HepG2 (cell line): ENCODE measurements around the gene DAZAP1. TPM values are rescaled to one million over a fixed set of nuclear protein-coding genes. Genes with fewer than 3 reads are reported as not detected.

ENCODE experiments used
- CCDC6 ChIP-seq: sonication (generic); formaldehyde crosslinking; IDR thresholded peaks from 2 replicates; pipeline ENCODE4 v1.8.1; 2022; ENCODE audit warnings: mild to moderate bottlenecking, missing genetic modification reagents, moderate library complexity
- ELK4 ChIP-seq: sonication (generic); formaldehyde crosslinking; IDR thresholded peaks from 2 replicates; pipeline ENCODE4 v1.9.0; 2021; ENCODE audit warnings: missing genetic modification reagents, borderline replicate concordance
- EP300 ChIP-seq, 3 experiments: sonication (generic) in 1 of 3; formaldehyde crosslinking in 1 of 3; IDR thresholded peaks; 2 replicates each; pipeline versions ENCODE4 v1.5.1 to v1.6.1; 2011 to 2020; ENCODE audit warnings: low read depth in 2 of 3, low read length in 2 of 3, borderline replicate concordance in 1 of 3, improper control_type of control experiment in 1 of 3, mild to moderate bottlenecking in 1 of 3, missing genetic modification reagents in 1 of 3, moderate library complexity in 1 of 3
- HOXA7 ChIP-seq: sonication (generic); formaldehyde crosslinking; IDR thresholded peaks from 2 replicates; pipeline ENCODE4 v1.8.1; 2022; ENCODE audit warnings: mild to moderate bottlenecking, missing genetic modification reagents, moderate library complexity
- MBNL3 ChIP-seq: fragments of 250-450 bp; sonication (Bioruptor Pico); conservative IDR thresholded peaks from 2 replicates; pipeline ENCODE4 v1.8.0; 2022; ENCODE audit warnings: mild to moderate bottlenecking, inconsistent platforms
- NCOA2 ChIP-seq: sonication (generic); formaldehyde crosslinking; IDR thresholded peaks from 2 replicates; pipeline ENCODE4 v1.8.0; 2022; ENCODE audit warnings: inconsistent platforms
- REXO4 ChIP-seq: sonication (generic); formaldehyde crosslinking; IDR thresholded peaks from 2 replicates; pipeline ENCODE4 v1.8.0; 2022; ENCODE audit warnings: missing genetic modification reagents, mild to moderate bottlenecking, borderline replicate concordance
- STAG1 ChIP-seq: sonication (generic); formaldehyde crosslinking; IDR thresholded peaks from 2 replicates; pipeline ENCODE4 v1.4.0; 2020; ENCODE audit warnings: missing genetic modification reagents
- ZBTB21 ChIP-seq: sonication (generic); formaldehyde crosslinking; IDR thresholded peaks from 2 replicates; pipeline ENCODE4 v1.4.0; 2020; ENCODE audit warnings: missing genetic modification reagents
- ZBTB3 ChIP-seq: sonication (generic); formaldehyde crosslinking; IDR thresholded peaks from 2 replicates; pipeline ENCODE4 v1.4.0; 2020; ENCODE audit warnings: low read depth, mild to moderate bottlenecking, moderate library complexity, missing genetic modification reagents, borderline replicate concordance
- ZBTB43 ChIP-seq: sonication (generic); formaldehyde crosslinking; conservative IDR thresholded peaks from 2 replicates; pipeline ENCODE4 v1.4.0; 2020; ENCODE audit warnings: missing genetic modification reagents
- ZNF3 ChIP-seq: IDR thresholded peaks from 2 replicates; pipeline ENCODE4 v1.7.0; 2017; ENCODE audit warnings: inconsistent platforms
- ZNF496 ChIP-seq: sonication (generic); formaldehyde crosslinking; IDR thresholded peaks from 2 replicates; pipeline ENCODE4 v1.8.1; 2023; ENCODE audit warnings: mild to moderate bottlenecking, moderate library complexity, missing genetic modification reagents; ENCODE audit not compliant: insufficient replicate concordance
- ZNF501 ChIP-seq: sonication (generic); formaldehyde crosslinking; IDR thresholded peaks from 2 replicates; pipeline ENCODE4 v1.5.1; 2020; ENCODE audit warnings: mild to moderate bottlenecking, moderate library complexity, missing genetic modification reagents
- ZNF589 ChIP-seq: sonication (generic); formaldehyde crosslinking; conservative IDR thresholded peaks from 2 replicates; pipeline ENCODE4 v1.8.0; 2022; ENCODE audit warnings: mild to moderate bottlenecking, moderate library complexity, missing genetic modification reagents
- ZNF687 ChIP-seq: sonication (generic); formaldehyde crosslinking; IDR thresholded peaks from 2 replicates; pipeline ENCODE4 v1.5.1; 2020; ENCODE audit warnings: mild to moderate bottlenecking, missing genetic modification reagents, moderate library complexity
- polyA plus RNA-seq, 8 experiments: library from polyadenylated mRNA; depleted of rRNA in 3 of 8; stranded (reverse) in 7 of 8; unstranded in 1 of 8; fragments of >200 nt; fragmentation: Illumina TruSeq in 4 of 8; extraction: Trizol in 4 of 8; gene quantifications; 2 replicates each; pipeline versions ENCODE4 v1.2.1 to v1.2.3, GENCODE V29; 2011 to 2016; ENCODE audit warnings: low read depth in 4 of 8, missing spikeins in 1 of 8, mixed read lengths in 1 of 8; ENCODE audit not compliant: insufficient read depth in 1 of 8
- total RNA-seq, 5 experiments: library from RNA; depleted of rRNA; stranded (reverse); fragments of >200 nt; fragmentation: Illumina TruSeq; extraction: Trizol; gene quantifications; 2 replicates each; pipeline ENCODE4 v1.2.3, GENCODE V29; 2016; ENCODE audit warnings: low read depth in 1 of 5

DAZAP1 gene
- total and polyA plus RNA-seq, 2 of the 13 experiments (the other 11 are each of a cell fraction or from before 2014, with no cell fraction given): 63.3 to 79.2 TPM

GRCh38 chr19:1400281-1401137 lies 6.9 kb upstream of the DAZAP1 start (continued):
- peak; percentile 82 for TF ChIP-seq ZNF687
- no peak for TF ChIP-seq ZNF496 (CRISPR knock-in tag)
- TF ChIP-seq ELK4: no peak
- no peak for TF ChIP-seq HOXA7 (CRISPR knock-in tag)
- TF ChIP-seq ZBTB3 (CRISPR knock-in tag): no peak
- no peak for TF ChIP-seq MBNL3 (CRISPR knock-in tag)
- TF ChIP-seq ZBTB21 (CRISPR knock-in tag): no peak; the same call in 1 of the 2 replicates
- peak; percentile 62; the same call in 1 of the 2 replicates for TF ChIP-seq NCOA2
- peak; percentile 4; the same call in 1 of the 2 replicates for TF ChIP-seq STAG1 (CRISPR knock-in tag)
- no peak for TF ChIP-seq ZBTB43 (CRISPR knock-in tag)
- peak; percentile 44; the same call in 1 of the 2 replicates for TF ChIP-seq ZNF3 (CRISPR knock-in tag)
- no peak for TF ChIP-seq REXO4
- peak in 1 of 2 experiments; percentile 70; a peak in 2 of 4 replicates for TF ChIP-seq EP300 (IDR thresholded peaks at IDR 0.05; ENCODE audit: low read depth in 2 of 2, low read length in 2 of 2)
- TF ChIP-seq EP300 (CRISPR knock-in tag; IDR thresholded peaks at IDR 0.05; ENCODE audit: borderline replicate concordance): peak; percentile 50; the same call in 1 of the 2 replicates
- peak; percentile 70 for TF ChIP-seq ZNF501 (CRISPR knock-in tag)
- no peak for TF ChIP-seq ZNF589 (CRISPR knock-in tag)
- TF ChIP-seq CCDC6 (CRISPR knock-in tag): 0 out of 2 replicates have a peak, but pooled peaks have one; percentile 43
